GM21360 (cell line): ENCODE measurements around the gene KSR2.

Source experiments
- ATAC-seq: cut with Tn5 transposase; IDR thresholded peaks from one replicate; pipeline ENCODE4 v1.9.1; 2021; ENCODE audit warnings: mild to moderate bottlenecking, moderate library complexity; ENCODE audit not compliant: unreplicated experiment

Gene KSR2

GRCh38 chr12:117433878-117434277, 534.9 kb downstream of the KSR2 start:
- ATAC-seq = no peak

GRCh38 chr12:117430246-117430645, 538.5 kb downstream of the KSR2 start:
- no peak for ATAC-seq

- ATAC-seq = no peak
Observed at GRCh38 chr12:117427211-117427610, 541.6 kb downstream of the KSR2 start.

- no peak for ATAC-seq
Observed at GRCh38 chr12:117421987-117422386, 546.8 kb downstream of the KSR2 start.

- no peak for ATAC-seq
Observed at GRCh38 chr12:117421068-117421752, 547.6 kb downstream of the KSR2 start.

- ATAC-seq = no peak
Observed at GRCh38 chr12:117417004-117417403, 551.8 kb downstream of the KSR2 start.

- ATAC-seq = no peak
Observed at GRCh38 chr12:117412465-117413188, 556.2 kb downstream of the KSR2 start.

GRCh38 chr12:117409286-117409685, 559.5 kb downstream of the KSR2 start:
- ATAC-seq = no peak

GRCh38 chr12:117408161-117408791, 560.5 kb downstream of the KSR2 start:
- ATAC-seq = no peak

- no peak for ATAC-seq
Observed at GRCh38 chr12:117404940-117405339, 563.9 kb downstream of the KSR2 start.

- no peak for ATAC-seq
Observed at GRCh38 chr12:117404203-117404853, 564.5 kb downstream of the KSR2 start.

- ATAC-seq = no peak
Observed at GRCh38 chr12:117403586-117404139, 565.1 kb downstream of the KSR2 start.
